GM19193 (cell line): Measurements from ENCODE around the gene IGFBP4.

ENCODE experiments used
- POLR2A ChIP-seq: IDR thresholded peaks from 4 replicates; pipeline ENCODE4 v1.6.1; 2011; ENCODE audit not compliant: insufficient read depth, insufficient read length; ENCODE audit errors: extremely low read depth

IGFBP4 gene

DNA sequence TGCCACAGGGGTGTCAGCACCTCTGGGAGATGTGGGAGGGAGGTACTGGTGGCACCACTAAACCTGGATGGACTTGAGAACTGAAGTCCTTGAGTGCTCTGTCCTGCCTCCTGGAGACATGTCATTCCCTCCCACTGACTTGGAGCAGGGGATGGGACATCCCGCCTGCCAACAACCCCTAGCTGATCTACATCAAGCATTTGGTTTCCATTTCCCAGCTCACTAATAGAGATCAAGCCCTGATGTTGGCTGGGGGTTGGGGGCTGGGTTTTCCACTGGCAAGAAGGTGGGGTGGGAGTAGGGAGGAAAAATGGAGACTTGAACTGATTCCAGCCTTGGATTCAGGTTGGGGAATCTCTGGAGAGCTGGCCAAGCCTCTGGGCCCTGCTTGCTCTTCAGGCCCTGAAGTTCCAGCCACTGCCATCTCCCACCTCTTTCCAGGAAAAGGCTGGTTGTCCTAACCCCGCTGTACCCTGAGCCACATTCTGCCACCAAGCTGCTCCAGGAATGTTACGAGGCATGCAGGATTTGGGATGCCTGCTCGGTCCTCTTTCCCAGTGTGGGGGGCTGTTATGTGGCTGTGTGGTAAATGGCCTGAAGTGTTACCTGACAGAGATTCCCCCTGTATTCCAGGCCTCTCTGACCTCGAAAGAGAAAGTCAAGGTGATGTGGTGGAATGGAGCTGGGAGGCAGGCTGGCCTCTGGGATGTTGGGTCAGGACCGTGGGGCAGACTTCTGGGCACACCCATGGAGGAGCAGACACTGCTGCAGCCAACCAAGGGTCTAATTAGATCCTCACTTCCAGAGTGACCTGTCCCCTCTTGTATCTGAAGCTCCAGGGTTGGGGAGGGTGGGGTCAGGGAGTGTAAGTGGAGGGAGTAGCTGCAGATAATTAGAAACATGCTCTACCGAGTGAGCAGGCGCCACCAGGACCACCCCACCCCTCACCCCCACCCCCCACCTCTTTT, 16.7 kb downstream of the IGFBP4 start:
- TF ChIP-seq POLR2A, result no peak

DNA sequence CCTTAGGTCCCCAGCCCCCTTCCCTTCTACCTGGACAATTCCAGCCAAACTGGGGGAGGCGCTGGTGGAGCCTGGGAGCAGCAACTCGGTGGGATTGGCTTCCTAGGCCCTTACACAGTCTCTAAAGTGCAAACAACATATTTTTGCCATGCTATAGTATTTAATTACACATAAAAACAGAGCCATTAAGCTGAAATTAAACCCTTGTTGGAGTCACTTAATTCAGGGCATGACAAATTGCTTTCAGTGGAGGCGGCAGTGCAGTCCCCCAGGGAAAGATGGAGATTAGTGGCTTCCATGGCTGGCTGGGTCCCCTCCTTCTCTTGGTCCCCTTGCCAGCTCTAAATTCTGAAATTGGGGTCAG, 17.3 kb downstream of the IGFBP4 start:
- no peak for TF ChIP-seq POLR2A

DNA sequence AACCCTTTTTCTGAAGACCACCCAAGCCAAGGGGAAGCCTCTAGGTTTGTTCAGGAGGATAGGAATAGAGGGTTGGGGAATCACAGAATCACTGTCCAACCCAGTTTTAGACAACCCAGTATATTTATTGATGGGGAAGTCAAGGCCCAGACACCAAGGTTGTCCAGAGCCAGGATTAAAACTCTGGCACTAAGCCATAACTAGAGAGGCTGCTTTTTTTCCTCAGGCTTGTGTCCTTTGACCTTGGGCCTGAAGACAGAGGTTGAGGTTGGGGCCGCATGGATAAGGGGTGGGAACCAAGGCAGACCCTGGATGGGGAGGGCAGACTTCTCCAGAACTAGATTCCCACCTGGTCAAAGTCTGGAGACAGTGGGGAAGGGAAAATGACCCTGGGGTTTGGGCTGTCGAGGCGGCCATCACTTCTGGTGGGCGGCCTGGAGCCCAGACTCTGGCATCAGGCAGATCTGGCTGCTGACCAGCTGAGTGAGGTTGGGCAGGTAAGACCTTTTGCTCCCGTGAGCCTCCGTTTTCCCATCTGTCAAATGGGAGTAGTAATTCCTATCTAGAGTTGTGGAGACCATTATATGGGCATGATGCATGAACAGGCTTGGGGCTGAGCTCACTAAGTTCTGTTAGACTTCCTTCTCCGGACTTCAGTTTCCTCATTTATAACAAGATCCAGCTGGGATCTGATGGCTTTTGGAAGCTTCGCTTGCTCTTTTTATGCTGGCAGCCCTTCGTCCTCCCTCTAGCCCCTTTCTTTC, 17.9 kb downstream of the IGFBP4 start:
- no peak for TF ChIP-seq POLR2A

DNA sequence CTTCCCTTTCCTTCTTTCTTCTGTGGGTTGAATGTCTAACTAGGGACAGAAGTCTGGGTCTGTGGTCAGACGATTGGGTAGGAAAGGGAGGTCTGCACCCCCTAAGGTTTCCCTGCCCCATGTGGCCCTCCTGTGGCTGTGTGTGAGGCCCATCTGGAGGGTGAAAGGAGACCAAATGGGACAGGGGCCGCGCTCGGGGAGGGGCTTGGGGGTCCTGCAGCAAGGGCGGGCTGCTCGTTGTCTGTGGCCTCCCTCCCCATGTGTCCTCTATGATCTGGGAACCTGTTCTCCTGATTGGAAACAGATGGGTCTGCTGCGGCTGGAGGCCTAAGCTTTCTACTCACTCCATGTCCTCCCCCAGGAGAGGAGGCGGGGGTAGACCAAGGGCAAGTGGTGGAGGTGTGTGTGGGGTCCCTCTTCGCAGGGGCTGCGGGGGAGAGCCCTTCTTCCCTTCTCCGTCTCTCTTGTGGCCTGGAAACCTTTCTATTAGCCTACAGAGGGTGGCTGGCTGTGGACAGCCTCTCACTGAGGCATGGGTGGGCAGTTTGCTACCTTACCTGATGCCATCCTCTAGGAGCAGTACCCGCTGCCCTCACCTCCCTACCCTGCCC, 18.6 kb downstream of the IGFBP4 start:
- TF ChIP-seq POLR2A, result no peak

DNA sequence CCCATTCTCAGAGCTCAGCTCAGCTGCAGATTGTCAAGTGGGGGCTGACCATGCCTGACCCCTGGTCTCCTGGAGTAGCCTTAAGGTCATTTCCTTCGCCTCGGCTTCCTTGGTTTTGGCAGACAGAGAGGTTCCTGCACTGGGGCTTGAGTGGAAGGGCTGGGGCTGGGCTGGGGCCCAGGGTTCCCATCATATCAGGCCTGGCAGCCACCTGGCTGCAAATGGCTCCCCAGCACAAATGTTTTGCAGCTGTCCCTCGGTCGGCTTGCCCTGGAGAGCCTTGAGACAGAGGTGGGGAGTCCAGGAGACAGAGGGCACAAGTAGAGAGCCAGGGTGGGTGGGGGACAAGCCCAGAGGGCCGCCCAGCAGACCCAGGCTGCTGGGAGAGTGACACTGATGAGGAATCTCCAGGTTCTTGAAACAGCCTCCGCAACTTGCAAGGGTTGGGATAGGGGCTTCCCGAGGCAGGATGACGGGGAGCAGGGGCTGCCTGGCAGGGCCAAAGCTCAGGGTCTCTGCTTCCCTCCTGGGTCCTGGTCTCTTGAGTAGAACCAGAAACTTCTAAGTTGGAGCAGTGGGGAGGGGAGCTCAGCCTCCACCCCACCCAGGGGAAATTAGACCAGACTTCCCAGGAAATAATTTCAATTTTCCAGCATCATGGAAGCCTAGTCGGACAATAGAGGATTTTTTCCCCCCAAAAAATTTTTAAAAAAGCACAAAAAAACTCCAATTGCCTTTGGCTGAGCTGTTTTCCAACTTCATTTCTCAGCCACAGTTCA, 19.3 kb downstream of the IGFBP4 start:
- TF ChIP-seq POLR2A, result no peak

DNA sequence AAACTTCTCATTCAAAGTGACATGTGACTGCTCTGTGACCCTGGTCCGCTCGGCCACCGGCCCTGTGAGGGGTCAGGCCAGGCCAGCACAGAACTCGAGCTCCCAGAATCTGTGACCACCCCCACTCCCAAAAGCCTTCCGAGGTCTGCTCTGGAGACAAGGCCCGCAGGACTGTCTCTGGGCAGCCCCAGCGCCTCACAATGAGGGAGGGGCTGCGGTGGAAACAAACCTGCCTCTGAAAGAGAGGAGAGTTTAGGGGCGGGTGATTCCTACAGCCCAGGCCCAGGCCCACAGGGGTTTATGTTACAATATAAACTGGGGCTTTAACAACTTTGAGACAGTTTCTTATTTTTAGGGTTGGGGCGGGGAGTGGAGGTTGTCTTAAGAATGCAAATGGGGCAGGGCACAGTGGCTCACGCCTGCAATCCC, 19.9 kb downstream of the IGFBP4 start:
- TF ChIP-seq POLR2A, result no peak

DNA sequence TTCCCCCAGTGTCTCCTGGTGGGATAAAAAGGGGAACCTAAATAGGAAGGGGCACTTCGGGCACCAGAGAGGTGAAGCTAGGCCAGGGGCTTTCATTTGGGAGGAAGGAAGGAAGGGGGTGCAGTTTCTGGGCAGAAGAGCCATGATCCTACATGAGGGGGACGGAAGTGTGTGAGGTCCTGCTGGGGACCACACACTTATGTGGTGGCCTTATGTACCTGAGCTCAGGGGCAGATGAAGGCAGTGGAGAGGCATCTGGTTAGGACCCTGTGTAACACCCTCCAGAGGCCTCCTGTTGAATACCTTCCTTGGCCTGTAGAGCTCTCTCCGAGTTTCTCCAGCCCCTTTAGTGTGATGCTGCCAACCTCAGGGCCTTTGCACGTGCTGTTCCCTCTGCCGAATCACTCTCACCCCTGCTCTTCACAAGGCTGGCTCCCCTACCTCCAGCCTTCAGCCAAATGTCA, 21.2 kb downstream of the IGFBP4 start:
- no peak for TF ChIP-seq POLR2A

DNA sequence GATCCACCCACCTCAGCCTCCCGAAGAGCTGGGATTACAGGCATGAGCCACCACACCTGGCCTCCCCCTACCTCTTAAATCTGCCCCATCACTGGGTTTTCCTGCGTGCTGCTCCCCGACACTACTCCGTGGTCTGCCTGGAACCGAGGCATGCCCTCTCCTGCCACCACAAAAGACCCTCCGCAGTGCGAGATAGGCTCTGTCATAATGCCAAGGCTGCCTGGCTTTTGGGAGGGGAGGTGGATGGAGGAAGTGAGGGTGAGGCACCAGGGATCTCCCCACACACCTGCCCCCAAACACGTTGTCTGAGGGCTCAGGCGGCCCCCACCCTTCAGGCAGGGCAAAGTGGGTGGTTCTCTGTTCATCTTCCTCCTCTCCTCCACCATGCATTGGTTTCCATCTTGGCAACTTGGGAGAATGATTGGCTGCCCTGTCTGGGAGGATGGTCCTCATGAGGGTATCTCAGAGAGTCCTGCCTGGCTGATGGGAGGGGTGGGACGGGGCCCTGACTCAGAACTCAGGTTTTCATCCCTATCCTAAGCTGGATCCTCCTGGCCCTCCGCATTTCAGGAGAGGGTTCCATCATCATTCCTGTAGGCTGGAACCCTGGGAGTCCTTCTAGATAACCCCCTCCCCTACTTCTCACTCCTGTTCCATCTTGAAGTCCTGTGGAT, 23.2 kb downstream of the IGFBP4 start:
- no peak for TF ChIP-seq POLR2A

DNA sequence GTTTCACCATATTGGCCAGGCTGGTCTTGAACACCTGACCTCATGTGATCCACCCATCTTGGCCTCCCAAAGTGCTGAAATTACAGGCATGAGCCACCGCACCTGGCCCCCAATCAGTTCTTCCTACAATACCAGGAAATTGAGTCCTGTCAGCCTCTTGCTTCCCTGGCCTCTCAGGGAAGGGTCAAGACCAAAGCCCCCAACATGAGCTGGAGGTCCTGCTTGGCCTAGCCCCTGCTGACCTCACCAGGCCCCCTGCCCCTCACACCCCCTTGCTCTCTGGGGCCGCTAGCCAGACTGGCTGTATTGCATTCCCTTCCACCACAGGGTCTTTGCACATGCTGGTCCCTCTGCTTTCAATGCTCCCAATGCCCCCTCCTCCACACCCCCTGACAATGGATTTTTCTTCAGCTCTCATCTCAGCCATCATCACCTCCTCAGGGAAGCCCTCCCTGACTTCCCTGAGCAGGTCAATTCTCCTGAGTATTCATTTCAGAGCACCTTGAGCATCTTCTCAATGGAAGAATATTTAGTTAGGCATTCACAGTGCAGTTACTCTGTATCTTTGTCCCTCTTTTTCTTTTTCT, 24.1 kb downstream of the IGFBP4 start:
- no peak for TF ChIP-seq POLR2A

DNA sequence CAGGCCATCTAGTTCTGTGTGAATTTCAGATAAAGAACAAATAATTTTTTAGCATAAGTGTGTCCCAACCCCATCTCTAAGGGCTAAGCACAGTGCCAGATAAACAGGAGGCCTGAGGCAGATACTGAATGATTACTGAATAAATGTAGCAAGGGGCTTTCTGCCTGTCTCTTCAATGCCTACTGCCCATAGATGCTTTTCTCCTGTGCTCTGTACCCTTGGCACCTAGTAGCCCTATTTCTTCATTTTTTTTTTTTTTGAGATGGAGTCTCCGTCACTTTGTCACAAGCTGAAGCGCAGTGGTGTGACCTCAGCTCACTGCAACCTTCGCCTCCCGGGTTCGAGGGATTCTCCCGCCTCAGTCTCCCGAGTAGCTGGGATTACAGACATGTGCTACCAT, 25.3 kb downstream of the IGFBP4 start:
- no peak for TF ChIP-seq POLR2A

DNA sequence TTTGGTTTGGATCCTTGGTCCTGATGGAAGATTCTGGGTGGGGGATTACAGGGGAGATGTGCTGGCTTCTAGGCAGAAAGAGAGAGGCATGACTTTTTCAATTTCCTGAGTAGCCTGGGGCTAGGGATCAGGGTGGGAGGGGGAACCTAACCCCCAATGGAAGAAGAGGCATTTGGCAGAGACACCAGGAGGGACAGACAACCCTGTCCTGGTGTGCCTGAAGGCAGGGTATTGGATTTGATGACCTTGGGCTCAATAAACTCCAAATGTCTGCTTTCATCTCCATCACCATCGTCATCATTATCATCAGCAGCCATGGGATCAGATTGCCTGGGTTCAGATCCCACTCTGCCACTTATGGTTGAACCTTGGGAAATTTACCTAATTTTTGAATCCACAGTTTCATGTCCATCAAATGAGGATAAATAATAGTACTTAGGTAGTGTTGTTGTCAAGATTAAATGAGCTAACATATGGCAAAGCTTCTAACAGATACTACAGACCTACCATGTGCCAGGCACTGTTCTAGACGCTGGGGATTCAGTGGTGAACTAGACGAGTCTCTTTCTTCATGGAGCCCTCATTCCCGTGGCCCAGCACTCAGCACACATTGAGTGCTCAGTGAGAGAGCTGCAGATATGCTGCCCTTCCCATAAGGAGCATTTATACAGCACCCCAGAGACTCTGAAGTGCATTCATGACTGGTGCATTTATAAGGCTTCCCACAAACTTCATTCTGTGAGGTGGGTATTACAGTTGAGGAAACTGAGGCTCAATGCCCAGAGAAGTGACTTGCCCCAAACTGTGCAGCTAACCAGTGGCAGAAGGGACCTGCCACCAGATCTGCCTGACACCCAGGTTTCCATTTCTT, 26.8 kb downstream of the IGFBP4 start:
- no peak for TF ChIP-seq POLR2A

DNA sequence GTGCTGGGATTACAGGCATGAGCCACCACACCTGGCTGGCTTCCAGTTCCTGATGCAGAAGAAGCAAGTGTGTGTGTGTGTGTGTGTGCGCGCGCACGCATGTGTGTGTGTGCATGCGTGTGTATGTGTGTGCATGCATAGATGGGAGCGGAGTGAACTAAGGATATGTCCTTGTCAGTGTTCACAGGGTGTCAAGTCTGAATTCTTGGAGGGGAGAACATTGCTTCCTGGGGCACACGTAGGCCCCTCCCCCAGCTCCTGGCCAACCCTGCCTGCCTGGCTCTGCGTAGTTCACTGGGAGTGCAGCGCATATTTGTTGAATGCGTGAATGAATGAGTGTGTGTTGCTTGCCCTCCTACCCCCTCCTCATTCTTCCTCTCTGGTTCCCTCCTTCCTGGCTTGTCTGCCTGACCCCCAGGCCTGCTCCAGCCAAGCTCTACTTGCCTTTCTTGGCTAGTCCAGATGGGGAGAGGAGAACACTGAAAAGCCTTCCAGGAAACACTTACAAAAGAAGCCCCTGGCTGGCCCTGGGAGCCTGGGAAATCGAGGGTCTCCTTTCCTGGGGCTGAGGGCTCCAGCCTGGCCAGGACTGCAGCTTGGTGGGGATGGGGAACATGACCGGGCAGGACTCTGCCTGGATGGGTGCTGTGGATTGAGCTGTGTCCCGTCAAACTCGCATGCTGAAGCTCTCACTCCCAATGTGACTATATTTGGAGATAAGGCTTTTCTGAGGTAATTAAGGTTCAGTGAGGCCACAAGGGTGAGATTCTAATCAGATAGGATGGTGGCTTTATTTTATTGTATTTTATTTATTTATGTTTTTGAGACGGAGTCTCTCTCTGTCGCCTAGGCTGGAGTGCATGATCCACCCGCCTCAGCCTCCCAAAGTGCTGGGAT, 27.9 kb downstream of the IGFBP4 start:
- TF ChIP-seq POLR2A, result no peak
